ENCODE measurements around the gene FLCN.

The FLCN gene

DNA sequence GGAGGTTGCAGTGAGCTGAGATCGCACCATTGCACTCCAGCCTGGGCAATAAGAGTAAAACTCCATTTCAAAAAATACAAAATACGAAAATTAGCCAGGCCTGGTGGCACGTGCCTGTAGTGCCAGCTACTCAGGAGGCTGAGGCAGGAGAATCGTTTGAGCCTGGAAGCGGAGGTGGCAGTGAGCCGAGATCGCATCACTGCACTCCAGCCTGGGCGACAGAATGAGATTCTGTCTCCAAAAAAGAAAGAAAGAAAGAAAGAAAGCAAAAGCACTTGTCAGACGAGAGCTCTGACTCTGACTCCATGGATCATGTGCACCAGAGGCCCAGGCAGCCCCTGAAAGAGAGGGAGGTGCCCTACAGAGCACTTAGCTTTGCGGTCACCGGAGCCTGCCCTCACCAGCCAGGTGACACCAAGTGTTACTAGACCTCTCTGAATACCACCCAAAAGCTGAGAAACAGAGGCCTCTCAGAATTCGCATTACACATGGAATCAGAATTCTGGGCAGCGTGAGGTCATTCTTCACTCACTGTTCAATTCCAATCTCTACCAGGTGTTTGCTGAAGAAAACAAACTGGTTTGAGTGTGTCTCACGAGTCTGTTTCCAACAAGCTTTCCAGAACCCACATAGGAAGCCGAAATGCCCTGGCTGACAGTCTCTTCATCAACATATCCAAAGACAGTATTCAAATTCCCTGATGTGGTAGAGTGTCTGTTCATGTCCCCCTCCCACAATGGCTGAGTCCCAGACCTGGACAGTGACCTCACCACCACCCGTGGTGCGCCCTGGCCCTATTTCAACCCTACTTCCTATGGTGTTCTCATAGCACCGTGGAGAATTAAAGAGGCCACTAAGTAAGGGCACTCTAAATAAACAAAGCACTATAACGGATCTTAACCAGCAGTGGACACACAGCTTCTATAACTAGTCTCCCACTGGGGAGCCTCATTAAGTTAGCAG, 1.5 kb downstream of the FLCN start:
- DNase-seq (ENCODE audit: low read depth) = no peak

DNA sequence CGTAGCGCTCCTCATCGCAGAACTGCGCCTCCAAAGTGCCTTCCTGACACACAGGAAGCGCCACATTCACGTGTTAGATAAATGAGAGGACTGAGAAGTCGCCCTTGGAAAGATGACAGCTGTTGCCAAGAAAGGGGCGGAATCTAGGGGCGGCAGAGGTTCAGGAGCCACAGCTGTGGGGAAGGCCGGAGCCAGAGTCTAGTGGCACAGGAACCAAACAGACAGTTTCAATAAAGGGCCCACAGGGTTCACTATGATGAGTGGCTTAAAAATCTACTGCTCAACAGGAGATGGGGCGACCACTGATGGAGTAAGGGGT, 4.7 kb downstream of the FLCN start:
- no peak for DNase-seq (ENCODE audit: low read depth)

DNA sequence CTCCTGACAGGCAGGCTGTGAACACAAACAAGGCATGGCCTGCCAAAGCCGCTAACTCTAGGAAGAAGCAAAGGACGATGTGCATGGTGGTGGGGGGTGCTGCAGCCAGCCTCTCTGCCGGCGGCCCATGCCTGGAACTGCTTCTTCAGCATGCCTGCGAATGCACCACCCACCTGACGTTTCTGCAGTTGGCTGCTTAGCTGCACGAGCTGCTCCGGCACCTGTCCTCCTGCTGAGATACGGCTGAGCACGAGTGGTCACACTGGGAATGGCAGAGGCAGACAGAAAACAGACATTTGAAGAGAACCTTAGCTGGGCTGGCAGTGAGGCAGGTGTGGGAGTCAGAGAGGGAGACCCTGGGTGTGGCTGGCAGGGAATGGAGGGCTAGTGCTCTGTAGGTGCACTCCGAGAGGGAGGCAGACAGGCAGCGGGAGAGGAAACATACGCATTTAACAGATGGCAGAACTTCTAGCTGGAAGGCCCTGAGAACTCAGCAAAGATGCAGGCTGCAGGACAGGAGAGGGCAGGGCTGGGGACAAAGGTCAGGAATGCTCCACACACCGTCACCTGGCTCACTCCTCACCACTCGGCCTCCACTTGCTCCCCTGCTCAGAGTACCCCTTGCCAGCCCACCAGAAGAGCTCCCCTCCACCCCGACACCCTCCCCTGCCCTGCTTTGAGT, 5.2 kb downstream of the FLCN start:
- DNase-seq (ENCODE audit: low read depth) = no peak

DNA sequence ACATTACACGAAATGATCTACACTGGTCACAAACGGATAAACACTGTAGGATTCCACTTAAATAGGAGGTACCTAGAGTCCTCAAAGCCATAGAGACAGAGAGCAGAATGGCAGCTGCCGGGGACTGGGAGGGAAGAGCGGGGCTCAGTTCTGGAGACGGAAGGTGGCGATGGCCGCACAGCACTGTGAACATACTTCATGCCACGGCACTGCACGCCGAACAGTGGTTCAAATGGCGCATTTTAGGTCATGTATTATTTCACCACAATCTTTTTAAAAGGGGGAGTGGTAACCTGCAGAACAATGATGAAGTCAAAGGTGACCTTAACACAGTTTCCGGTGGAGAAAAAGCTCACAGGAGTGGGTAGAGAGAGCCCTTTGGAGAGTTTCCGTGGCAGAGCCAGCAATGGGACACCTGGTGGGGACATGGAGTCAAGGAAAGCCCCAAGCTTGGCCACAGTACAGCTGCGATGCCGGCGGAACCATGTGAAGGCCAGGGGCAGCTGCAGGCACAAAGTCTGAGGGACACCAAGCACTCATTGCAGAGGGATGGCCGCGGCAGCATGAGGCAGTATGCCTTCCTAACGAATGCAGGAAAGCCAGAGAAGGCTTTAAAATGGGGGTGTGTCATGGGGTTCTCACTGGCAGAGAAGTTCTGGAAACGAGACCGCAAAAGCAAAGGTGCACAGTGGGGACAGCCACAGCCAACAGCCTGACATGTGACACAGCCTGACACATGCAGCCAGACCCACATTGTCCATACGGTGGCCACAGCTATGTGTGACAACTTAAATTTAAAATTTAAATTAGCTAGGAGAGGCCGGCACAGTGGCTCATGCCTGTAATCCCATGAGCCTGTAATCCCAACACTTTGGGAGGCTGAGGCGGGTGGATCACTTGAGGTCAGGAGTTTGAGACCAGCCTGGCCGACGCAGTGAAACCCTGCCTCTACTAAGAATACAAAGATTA, 7.3 kb downstream of the FLCN start:
- no peak for DNase-seq (ENCODE audit: low read depth)

GRCh38 chr17:17228521-17229279, 8.3 kb downstream of the FLCN start:
- no peak for DNase-seq (ENCODE audit: low read depth)

GRCh38 chr17:17227608-17228520, 9.1 kb downstream of the FLCN start:
- DNase-seq (ENCODE audit: low read depth) = no peak

- DNase-seq (ENCODE audit: low read depth) = no peak
Measured at GRCh38 chr17:17226451-17227265, 10.3 kb downstream of the FLCN start.

GRCh38 chr17:17225901-17226300, 11.1 kb downstream of the FLCN start:
- no peak for DNase-seq (ENCODE audit: low read depth)

DNA sequence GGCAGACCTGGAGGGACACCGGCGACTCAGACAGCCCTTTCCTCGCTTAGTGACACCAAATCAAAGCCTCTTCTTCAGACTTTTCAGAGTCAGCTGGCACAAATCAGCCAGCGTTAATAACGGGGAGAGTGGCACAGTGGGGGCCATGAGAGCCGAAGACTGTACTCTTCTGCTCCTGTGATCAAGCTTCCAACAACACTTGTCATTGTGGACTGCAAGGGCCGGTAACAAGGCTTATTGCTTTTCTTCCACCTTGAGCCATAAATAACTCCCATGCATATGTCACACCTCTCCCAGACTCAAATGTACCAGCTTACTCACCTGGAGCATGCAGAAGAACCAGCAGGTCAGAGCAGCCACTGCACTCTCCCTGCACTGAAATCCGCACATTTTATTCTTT, 12.8 kb downstream of the FLCN start:
- no peak for DNase-seq (ENCODE audit: low read depth)

- DNase-seq (ENCODE audit: low read depth) = no peak
Measured at GRCh38 chr17:17223736-17224135, 13.2 kb downstream of the FLCN start.

GRCh38 chr17:17221329-17221728, 15.6 kb downstream of the FLCN start:
- no peak for DNase-seq (ENCODE audit: low read depth)

DNA sequence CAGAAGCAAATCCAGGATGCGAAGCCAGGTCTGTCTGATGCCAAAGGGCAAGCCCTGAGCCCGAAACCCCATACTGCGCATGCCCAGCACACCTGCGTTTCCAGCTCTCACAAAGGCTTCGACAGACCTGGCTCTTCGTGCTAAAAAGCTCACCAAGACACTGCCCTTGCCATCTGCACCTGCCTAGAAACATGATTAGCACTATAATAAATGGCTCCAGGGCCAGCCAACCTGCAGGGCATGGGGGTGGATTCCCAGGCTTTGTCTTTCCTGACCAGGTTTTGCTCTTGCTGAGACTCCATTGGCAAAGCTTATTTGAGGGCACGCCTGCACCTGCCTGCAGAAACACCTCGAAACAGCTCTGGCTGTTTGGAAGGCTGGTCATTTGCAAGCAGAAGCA, 16.4 kb downstream of the FLCN start:
- DNase-seq (ENCODE audit: low read depth) = no peak

GRCh38 chr17:17217995-17218394, 19.0 kb downstream of the FLCN start:
- DNase-seq (ENCODE audit: low read depth) = no peak

DNA sequence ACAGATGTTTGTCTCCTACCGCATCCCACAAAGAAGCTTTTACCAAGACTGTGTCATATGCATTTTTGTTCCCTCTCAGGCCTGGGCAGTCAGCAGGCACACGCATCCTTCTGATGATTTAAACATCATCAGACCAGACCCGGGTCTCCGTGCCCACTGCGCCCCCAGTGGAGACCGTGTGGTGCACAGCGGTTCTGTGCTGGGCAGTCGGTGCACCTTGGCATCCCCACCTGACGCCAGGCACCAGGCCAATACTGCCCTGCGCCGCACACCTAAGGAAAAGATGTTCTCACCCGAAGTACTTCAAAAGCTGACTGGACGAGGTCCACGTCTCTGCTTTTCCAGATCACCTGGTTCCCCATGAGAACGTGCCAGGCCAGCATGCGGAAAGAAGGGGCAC, 20.2 kb downstream of the FLCN start:
- DNase-seq (ENCODE audit: low read depth) = no peak

- no peak for DNase-seq (ENCODE audit: low read depth)
Measured at GRCh38 chr17:17216236-17216635, 20.7 kb downstream of the FLCN start.

DNA sequence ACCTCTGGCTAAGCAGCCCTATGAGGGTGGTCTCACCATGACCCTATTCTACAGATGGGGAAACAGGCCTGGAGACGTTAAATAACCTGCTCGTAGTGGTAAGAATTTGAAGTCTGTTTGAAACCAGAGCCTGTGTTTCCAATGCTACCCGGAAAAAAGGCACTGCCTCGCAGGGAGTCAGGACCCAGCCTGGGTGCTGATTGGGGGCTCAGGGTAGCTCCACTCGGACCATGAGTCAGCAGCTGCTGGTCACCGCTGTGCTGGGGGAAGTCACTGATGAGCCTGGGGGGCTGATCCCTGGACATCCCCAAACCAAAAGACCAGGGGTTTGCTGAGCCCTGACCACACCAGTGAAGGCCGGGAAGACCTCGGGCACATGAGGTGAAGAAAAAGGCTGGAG, 21.4 kb downstream of the FLCN start:
- DNase-seq (ENCODE audit: low read depth) = no peak

GRCh38 chr17:17214646-17215436, 22.1 kb downstream of the FLCN start:
- DNase-seq (ENCODE audit: low read depth) = no peak

DNA sequence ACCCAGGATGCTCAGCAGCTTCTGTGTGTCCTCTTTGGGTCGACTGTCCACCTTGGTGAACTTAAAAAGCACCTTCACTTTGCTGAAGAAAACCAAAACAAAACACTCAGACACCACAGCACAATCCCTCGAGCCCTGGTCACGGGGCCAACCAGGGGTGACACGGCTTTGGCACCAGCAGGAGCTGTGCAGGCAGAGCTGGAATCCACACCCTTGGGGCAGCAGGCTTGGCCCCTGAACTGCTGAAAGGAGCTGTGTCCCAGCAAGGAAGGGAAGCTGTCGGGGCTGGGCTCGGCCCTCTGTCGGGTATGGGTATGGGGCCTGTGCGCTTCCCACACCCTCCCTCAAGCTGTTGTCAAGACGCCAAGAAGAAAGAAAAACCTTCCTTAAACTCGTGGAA, 23.2 kb downstream of the FLCN start:
- DNase-seq (ENCODE audit: low read depth) = no peak

DNA sequence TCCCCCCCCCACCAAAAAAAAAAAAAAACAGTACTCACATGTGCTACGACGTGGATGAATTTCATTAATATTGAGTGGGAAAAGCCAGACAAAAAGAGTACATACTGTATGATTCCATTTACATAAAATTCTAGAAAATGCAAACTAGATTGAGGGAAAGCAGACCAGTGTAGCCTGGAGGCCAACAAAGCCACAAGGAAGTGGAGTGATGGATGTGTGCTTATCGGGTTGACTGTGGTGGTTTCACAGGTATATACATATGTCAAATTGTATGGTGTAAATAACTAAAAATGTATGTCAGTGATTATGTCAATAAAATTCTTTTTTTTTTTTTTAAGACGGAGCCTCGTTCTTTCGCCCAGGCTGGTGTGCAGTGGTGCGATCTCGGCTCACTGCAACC, 29.0 kb downstream of the FLCN start:
- DNase-seq (ENCODE audit: low read depth) = no peak

Data from stimulated activated CD8-positive, alpha-beta memory T cell treated with anti-CD3 and anti-CD28 coated beads, Interleukin-7, amount 100 ng/mL, for 24 hours (primary cell).